HCT116 (cell line): Measurements from ENCODE around the gene SRCAP.

Experiments
- EZH2 ChIP-seq: fragments of 200-600 bp; sonication (generic); IDR thresholded peaks from 2 replicates; pipeline ENCODE4 v1.6.1; 2017; ENCODE audit warnings: antibody characterized with exemption, mixed run types
- POLR2AphosphoS5 ChIP-seq: IDR thresholded peaks from 2 replicates; pipeline ENCODE4 v1.6.1; 2011; ENCODE audit warnings: mild to moderate bottlenecking, low read depth, low read length, moderate library complexity
- YY1 ChIP-seq: IDR thresholded peaks from 2 replicates; pipeline ENCODE4 v1.6.1; 2011; ENCODE audit warnings: low read length, low read depth, moderate library complexity, mild to moderate bottlenecking; ENCODE audit not compliant: insufficient replicate concordance; ENCODE audit errors: extremely low read depth
- ZNF274 ChIP-seq: fragments of 200-500 bp; sonication (Bioruptor generic); IDR thresholded peaks from 2 replicates; pipeline ENCODE4 v1.6.1; 2014; ENCODE audit warnings: mild to moderate bottlenecking, low read depth, low read length, inconsistent platforms
- TF ChIP-seq, protein P1 (sequence below), 3 experiments: fragments of 200-600 bp in 1 of 3; sonication (generic) in 1 of 3; IDR thresholded peaks in 2 of 3; conservative IDR thresholded peaks in 1 of 3; 2 replicates each; pipeline ENCODE4 v1.5.1; 2012 to 2017; ENCODE audit warnings: low read depth in 2 of 3, low read length in 2 of 3, antibody characterized with exemption in 1 of 3, borderline replicate concordance in 1 of 3, control low read depth in 1 of 3, mild to moderate bottlenecking in 1 of 3, mixed read lengths in 1 of 3, mixed run types in 1 of 3, moderate library complexity in 1 of 3; ENCODE audit not compliant: insufficient read depth in 1 of 3

DNA sequence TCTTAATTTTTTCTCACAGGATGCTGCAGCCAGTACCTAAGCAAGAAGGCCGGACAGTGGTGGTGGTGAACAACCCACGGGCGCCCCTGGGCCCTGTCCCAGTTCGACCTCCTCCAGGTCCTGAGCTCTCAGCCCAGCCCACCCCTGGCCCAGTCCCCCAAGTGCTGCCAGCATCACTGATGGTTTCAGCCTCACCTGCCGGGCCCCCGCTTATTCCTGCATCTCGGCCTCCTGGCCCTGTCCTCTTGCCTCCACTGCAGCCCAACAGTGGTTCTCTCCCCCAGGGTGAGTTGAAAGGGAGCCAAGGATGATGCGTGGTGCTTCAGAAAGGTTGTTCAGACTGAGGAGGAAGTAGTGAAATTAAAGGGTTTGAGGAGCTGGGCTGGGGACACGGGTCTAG, 21.7 kb downstream of the SRCAP start:
- TF ChIP-seq, protein P1, sequence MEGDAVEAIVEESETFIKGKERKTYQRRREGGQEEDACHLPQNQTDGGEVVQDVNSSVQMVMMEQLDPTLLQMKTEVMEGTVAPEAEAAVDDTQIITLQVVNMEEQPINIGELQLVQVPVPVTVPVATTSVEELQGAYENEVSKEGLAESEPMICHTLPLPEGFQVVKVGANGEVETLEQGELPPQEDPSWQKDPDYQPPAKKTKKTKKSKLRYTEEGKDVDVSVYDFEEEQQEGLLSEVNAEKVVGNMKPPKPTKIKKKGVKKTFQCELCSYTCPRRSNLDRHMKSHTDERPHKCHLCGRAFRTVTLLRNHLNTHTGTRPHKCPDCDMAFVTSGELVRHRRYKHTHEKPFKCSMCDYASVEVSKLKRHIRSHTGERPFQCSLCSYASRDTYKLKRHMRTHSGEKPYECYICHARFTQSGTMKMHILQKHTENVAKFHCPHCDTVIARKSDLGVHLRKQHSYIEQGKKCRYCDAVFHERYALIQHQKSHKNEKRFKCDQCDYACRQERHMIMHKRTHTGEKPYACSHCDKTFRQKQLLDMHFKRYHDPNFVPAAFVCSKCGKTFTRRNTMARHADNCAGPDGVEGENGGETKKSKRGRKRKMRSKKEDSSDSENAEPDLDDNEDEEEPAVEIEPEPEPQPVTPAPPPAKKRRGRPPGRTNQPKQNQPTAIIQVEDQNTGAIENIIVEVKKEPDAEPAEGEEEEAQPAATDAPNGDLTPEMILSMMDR (IDR thresholded peaks at IDR 0.05 in 2 of 3, conservative IDR thresholded peaks at IDR 0.05 in 1 of 3; ENCODE audit: borderline replicate concordance in 1 of 3, insufficient read depth in 1 of 3, low read depth in 2 of 3, low read length in 2 of 3): no peak
- TF ChIP-seq EZH2: no peak
- no peak for TF ChIP-seq POLR2AphosphoS5
- TF ChIP-seq YY1: no peak
- TF ChIP-seq ZNF274: no peak
